Gastrocnemius medialis (tissue), 4 donors: ENCODE results near the gene KRT85.

ENCODE experiments used
- CTCF ChIP-seq, 5 experiments: fragments of 450-650 bp in 3 of 5; fragments of 200-600 bp in 2 of 5; sonication (generic) in 2 of 5; IDR thresholded peaks in 4 of 5; conservative IDR thresholded peaks in 1 of 5; 1 replicate in 4 of 5; 2 replicates in 1 of 5; pipeline ENCODE4 v1.5.1; 2016 to 2019; ENCODE audit warnings: antibody characterized with exemption in 5 of 5, mild to moderate bottlenecking in 3 of 5, moderate library complexity in 3 of 5
- POLR2A ChIP-seq, 2 donors: fragments of 450-650 bp; IDR thresholded peaks; one replicate each; pipeline ENCODE4 v1.6.1; 2017; ENCODE audit warnings: antibody characterized with exemption in 2 of 2, mild to moderate bottlenecking in 2 of 2, moderate library complexity in 2 of 2

GRCh38 chr12:52379536-52379935, 12.3 kb upstream of the KRT85 start:
- TF ChIP-seq CTCF (IDR thresholded peaks at IDR 0.05 in 4 of 5, conservative IDR thresholded peaks at IDR 0.05 in 1 of 5) (no peak), POLR2A (IDR thresholded peaks at IDR 0.05) (no peak)
